HG03432 (cell line): ENCODE results near the gene APOL2.
"Not testable (repeated sequence)": the region's sequence is repeated elsewhere in the genome, so short reads cannot be mapped to it uniquely, and the experiment has no call there.

Source experiments
- ATAC-seq: cut with Tn5 transposase; IDR thresholded peaks from one replicate; pipeline ENCODE4 v1.9.1; 2021; ENCODE audit warnings: mild to moderate bottlenecking, moderate library complexity; ENCODE audit not compliant: unreplicated experiment

Gene APOL2

DNA sequence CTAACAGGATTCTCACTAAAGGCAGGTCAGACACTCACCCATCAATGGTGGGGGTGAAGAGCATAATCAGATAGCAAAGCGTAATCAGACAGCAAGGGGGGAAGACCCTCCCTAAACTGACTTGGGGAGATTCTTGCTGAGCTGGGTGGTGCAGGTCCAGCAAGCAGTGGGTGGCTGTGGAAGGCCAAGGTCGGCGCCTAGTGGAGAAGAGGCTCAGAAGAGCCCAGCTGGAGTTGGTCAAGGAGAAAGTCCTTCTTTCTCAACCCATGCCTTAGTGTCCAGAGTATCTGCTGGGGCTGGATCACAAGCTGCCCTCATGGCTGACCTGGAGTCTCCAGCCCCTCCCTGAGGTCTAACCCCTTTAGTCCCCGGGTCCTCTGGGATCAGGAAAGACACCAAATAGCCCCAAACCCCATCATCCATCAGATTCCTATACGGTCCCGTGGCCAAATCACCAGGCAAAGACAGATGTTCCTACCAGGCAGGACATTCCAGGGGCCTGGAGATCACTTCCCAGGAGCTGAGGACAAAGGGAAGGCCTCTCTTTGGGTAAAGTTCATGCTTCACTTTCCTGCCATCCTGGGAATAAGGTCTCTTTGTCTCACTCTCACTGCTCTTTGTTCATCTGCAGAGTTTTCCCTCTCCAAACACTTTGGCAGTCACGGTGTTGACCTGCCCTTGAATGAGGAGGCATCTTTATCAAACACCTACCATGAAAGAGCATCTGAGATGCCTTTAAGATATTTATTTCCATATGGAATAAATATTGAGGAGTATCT is 24.7 kb upstream of the APOL2 start:
- not testable (repeated sequence) for ATAC-seq

DNA sequence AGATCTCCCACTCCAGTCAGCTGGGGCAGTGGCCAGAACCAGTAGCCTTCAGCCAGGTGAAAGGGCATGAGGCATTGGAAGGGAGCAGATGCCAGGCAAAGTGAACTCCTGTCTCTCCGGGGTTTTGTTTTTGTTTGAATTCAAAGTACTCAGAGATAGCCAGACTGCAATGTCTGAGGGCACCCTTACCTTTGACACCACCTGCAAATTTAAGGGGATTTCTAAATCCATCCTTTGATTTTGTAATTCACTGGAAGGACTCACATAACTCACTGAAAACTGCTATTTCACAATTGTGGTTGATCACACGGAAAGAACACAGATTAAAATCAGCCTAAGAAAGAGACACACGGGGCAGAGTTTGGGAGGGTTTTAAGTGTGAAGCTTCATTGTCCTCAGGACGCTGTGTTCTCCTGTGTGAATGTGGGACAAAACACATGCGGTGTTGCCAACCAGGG is 23.9 kb upstream of the APOL2 start:
- not testable (repeated sequence) for ATAC-seq

DNA sequence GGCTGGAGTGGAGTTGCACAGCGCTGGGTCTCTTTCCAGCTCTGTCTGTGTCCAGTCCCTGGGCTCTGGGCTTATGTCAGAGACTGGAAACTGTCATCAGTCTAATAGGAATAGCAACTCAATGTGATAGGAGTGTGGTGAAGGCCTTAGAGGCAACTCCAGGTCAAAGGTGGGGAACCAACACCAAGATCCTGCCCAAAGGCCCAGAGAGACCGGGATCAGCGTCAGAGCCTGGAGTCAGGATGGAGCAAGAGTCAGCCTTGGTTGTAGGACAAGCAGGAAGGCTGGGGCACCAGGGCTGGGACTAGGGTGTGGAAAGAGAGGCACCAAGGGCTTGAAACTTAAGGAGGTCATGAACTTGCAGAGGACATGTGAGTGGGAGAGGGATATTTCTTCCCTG is 23.0 kb upstream of the APOL2 start:
- ATAC-seq, result not testable (repeated sequence)

DNA sequence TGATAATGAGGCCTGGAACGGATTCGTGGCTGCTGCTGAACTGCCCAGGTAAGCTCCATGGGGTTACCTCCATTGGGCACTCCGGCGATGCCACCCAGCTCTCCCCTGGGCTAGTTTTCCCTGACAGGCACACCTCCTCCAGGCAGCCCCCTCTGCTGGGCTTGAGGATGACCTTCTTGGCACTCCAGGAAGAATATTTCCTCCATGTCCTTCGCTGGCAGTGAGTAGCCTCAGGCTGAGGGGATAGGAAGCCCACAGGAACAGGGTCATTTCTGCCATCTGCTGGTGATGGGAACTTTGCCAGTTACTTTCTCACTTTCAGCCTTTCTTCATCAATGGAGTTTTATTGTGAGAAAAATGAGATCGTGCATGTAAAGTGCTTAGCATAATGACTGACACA is 22.3 kb upstream of the APOL2 start:
- ATAC-seq, result not testable (repeated sequence)

DNA sequence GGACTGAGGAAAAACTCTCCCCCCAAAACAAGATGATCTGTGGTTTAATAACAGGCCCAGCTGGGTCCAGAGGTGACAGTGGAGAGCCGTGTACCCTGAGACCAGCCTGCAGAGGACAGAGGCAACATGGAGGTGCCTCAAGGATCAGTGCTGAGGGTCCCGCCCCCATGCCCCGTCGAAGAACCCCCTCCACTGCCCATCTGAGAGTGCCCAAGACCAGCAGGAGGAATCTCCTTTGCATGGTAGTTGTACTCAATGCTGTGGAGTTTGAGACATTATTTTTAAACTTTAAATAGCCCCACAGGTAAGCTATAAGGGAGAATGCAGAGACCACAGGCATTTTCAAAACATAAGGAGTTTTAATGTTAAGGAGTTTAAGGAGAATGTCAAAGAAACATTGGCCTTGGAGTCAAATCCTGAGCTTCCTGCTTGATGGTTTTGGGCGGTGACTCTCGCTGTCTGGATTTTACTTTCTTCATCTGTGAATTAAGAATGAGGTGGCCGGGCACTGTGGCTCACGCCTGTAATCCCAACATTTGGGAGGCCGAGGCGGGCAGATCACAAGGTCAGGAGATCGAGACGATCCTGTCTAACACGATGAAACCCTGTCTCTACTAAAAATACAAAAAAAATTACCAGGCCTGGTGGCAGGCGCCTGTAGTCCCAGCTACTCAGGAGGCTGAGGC is 20.4 kb upstream of the APOL2 start:
- ATAC-seq, result no peak

DNA sequence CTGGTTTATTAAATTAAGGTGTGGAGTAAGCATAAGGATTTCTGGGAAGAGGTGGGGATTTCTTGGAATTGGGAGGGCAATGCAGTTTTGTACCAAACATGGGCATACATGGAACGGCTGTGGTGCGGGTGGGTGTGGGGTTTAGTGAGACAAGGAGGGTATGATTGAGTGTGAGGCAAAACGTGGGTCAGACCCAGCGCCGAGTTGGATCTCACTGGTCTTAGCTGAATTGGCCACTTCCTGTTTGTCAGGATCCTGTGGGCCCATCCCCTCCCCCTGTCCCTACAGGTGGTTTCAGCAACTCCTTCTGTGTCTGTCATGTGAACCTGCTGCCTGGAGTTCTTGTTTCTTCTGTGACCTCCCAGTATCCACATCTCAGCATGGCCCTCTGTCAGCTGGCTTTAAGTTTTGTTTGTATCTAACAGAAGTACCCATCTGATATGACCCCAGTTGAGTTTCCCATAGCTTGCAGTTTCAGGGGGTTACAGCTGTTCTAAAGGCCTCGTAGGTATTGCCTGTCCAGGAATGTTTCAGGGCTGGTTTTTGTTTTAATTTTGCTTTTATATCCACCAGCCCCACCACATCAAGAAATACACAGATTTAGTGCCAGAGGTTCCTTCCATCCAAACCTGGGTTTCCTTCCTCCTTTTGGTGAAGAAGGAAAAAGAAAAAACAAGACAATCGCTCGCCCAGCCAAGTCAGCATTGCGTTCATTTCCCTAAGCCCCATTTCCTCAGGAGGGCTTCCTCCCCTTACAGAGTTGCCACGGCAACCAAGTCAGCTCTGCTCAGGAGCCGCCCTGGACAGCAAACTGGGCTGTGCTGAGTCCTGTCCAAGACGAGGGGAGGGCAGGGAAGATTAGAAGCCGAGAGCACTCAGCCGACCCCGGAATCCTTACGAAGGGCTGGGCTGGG is 19.6 kb upstream of the APOL2 start:
- no peak for ATAC-seq

DNA sequence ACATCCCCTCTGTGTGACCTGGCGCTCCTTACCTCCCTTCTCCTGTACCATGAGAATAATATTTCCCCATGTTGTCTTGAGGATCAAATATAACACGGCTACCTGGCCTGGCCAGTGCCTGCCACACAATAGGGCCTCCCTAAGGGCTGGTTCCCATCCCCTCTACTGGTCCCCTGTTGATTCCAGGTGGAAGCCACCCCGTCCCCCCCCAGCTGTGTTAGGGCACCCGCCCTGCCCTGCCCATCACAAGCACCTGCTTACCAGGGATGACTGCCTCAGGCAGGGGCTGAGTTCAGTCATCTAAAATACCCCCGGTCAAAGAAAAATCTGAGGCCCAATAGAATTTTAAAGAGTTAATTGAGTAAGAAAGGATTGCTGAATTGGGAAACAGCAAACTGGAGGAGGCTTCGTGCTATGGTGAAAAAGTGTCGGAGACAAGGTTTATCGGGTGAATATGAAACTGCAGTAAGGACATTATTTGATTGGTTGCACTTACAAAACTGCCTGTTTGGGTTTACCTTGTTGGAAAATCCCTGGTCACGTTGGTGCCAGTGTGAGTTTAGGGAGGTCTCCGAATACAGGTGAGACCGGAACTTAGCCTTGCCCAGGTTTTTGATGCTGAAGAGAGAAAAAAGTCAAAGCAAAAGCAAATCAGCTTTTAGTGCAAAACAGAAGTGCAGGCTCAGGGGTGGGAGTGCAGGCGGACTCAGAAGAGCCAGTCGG is 18.8 kb upstream of the APOL2 start:
- no peak for ATAC-seq

DNA sequence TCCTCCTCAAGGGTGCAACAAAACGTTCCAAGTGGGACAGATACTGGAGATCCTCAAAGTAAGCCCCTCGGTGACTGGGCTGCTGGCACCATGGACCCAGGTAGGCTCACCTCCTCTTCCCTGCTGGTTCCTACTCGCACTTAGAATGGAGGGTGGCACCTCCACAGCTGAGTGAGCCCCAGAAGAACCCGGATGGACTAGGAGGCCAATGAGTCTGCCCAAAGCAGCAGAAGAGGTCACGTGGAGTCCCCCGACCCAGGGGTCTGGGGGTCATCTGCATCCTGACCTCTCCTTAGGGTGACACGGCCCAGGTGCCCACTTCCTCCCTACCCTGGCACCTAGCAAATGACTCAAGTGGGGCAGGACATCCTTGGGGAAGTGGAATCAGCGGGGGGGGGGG is 18.0 kb upstream of the APOL2 start:
- no peak for ATAC-seq

DNA sequence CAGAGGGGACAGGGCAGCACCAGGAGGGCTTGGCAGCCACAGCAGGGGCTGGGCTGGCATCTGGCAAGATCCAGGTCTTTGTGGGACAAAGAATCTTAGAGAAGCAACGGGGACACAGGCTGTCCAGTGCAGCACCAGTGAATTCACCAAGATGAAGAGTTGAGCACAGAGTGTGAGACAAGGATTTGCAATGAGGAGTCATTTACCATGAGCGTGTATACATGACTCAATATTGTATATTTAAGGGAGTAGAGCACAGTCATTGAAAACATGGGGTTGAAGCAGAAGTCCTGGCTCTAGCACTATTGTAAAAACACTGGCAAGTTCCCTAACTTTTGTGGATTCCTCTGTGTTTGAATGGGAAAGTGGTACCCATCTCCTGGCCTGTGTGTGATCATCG is 17.2 kb upstream of the APOL2 start:
- no peak for ATAC-seq

DNA sequence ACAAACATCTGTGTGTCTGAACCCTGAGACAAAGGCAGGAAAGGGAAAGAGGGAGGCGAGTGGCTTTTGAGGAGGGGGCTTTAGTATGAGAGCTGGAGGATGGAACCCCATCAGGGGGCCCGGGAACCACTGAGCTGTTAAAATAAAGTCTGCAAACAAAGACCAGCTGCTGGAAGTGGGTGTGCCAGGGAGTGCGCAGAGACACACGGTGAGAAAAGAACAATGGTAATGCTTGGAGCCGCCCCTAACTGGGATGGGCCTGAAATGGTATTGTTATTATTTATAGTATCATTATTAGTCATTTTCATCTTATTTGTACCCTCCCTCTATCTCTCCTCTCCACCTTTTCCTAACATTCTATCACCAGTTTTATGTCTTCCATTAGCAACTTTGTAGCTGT is 16.2 kb upstream of the APOL2 start:
- ATAC-seq, result not testable (repeated sequence)

DNA sequence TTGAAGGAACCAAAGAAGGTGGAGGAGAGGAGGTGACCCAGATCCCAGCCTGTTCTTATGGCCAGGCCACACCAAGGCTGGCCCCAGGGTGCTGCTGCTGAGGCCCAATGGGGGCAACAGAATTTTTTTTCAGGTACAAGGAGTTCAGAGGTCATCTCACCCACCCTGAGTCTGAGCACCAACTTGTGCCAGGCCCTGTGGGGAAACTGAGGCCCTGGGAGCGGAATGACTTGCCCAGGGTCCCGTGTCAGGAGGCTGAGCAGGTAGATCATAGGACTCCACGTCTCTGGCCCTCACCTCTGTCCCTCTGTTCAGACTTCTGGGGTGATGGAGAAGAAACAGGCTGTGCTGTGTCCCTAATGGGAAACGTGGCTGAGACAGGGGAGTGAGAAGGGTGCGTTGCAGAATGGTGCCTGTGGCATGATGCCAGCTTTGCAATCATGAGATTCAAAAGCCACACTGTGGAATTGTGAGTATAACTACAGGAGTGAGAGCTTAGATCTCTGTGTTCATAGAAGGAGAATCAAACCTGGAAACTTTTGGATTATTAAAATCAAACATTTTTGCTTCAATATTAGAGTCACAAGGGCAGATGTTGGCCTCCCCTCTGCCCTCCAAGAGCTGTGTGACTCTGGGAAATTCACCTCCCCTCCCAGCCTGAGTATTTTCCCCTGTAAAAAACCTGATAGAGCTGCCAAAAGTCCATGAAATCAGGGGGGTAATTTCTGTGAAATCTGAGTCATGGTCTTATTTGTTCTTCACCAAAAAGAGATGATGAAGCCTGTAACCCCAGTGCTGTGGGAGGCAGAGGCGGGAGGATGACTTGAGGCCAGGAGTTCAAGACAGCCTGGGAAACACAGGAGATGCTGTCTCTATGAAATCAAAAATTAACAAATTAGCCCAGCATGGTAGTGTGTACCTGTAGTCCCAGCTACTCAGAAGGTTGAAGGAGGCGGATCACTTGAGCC is 14.5 kb upstream of the APOL2 start:
- no peak for ATAC-seq

DNA sequence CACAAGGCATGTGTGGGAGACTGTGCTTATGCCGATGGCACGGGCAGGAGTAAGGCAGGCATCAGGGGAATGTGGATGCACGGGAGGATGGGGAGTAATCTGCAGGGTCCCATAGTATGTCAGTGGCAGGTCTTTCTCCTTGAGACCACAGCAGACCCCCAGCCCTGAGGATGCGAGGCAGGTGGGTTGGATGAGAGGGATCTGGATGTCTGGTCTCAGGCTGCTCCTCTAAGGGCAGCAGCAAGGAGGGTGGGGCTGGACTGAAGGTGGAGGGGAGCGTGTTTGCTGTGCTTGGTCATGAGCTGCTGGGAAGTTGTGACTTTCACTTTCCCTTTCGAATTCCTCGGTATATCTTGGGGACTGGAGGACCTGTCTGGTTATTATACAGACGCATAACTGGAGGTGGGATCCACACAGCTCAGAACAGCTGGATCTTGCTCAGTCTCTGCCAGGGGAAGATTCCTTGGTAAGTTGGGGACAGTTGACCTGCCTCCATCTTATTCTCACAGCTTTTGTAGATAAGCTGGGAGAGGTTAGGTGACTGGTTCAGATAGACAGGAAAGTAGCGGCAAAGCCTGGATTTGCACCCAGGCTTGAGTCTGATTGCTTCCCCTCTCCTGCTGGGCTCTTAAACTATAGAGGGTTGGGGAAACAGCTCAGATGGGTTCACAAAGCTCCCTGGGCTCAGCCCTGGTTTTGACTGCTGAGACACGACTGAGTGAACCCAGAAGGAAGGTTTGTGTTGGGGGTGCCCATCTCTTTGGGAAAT is 13.6 kb upstream of the APOL2 start, which contains the start of gene APOL1:
TSS of gene APOL1 (plus strand) at position 380 of the 769 bp plus-strand sequence. CDS start 1,823 bp downstream, outside the sequence.
- peak; percentile 69 for ATAC-seq

DNA sequence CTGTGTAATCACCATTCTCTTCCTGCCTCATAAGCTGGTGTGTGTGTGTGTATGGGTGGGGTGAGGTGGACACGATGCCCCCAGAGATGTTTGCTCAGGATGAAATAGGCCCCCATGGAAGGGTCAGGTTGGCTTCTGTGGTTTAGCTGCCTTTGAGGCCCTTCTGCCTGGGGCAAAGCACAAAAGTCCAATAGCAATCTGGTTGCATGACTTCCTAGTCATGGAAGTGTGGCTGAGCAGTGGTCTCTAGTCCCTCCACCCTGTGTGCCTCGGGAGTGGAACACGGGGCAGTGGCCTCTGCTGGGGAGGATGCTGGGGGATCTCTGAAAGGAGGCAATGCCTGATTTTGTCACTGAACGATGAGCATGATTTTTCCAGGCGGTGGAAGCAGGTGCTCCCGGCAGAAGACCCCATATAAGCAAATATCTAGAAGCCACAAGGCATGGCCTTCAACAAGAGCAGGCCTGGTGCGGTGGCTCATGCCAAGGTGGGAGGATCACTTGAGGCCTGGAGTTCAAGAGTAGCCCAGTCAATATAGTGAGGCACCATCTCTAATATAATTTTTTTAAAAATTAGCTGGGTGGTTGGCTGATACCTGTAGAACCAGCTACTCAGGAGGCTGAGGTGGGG is 12.8 kb upstream of the APOL2 start:
- ATAC-seq, result not testable (repeated sequence)

DNA sequence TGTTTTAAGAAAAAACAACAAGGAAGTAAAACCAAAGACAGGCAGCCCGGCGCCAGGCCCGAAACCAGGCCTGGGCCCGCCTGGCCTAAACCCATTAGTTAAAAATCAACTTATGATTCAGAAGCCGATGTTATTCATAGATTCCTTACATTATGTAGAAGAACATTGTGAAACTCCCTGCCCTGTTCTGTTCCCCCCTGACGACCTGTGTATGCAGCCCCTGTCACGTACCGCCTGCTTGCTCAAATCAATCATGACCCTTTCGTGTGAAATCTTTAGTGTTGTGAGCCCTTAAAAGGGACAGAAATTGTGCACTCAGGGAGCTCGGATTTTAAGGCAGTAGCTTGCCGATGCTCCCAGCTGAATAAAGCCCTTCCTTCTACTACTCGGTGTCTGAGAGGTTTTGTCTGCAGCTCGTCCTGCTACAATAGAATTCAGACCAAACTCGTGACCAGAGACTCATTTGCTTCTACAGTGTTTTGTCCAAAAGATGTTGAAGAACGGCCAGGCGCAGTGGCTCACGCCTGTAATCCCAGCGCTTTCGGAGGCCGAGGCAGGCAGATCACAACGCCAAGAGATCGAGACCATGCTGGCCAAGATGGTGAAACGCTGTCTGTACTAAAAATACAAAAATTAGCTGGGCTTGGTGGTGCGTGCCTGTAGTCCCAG is 11.1 kb upstream of the APOL2 start:
- not testable (repeated sequence) for ATAC-seq

DNA sequence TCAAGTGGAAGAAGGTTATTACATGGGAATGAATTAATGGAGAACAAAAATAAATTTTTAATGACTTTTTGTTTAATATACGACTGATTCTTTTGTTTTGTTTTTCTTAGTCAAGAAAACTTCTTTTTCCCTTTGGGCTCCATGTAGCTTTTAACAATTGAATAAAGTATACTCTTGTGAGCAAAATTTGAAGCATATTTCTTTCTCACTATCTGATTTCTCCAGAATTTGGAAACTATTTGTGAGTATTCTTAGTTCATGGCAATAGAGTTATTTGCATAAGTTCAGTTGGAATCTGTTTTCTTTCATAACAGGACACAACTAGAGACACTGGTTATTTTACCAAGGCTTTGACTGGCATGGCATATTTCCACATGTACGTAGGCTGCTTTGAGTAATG is 9.8 kb upstream of the APOL2 start:
- ATAC-seq, result no peak

DNA sequence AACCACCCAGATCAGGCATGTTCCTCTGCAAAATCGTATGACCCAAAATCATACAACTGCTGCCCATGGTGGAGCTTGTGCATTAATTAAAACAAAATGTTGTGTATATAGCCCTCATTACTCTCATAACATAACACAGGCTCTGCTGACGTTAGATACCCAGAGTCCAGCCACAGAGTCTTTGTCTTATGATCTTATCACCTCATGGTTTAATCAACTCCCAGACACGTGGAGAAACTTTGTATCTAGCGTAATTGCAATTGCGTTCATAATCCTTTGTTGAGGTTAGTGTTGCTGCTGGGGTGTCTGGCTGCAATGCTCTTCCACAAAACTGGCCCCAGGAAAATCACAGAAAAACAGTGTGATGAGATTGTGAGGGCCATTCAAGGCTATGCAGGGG is 8.6 kb upstream of the APOL2 start:
- ATAC-seq, result no peak

DNA sequence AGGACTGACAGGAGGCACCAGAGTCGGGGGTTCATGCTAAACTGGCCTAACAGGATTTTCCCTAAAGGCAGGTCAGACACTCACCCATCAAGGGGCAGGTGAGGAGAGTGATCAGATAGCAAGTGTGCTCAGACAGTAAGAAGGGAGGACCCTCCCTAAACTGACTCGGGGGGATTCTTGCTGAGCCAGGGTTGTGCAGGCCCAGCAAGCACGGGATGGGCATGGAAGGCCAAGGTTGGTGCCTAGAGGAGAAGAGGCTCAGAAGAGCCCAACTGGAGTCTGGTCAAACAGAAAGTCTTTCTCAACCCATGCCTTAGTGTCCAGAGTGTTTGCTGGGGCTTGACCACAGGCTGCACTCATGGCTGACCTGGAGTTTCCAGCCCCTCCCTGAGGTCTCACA is 7.4 kb upstream of the APOL2 start:
- no peak for ATAC-seq
